ENCODE measurements around the gene TTC39A. TPM values are rescaled to one million over a fixed set of nuclear protein-coding genes. Genes with fewer than 3 reads are reported as not detected.

TTC39A gene
- total and polyA plus RNA-seq, 2 of the 13 experiments (the other 11 are each of a cell fraction or from before 2014, with no cell fraction given), result 0.33 to 1.5 TPM

DNA sequence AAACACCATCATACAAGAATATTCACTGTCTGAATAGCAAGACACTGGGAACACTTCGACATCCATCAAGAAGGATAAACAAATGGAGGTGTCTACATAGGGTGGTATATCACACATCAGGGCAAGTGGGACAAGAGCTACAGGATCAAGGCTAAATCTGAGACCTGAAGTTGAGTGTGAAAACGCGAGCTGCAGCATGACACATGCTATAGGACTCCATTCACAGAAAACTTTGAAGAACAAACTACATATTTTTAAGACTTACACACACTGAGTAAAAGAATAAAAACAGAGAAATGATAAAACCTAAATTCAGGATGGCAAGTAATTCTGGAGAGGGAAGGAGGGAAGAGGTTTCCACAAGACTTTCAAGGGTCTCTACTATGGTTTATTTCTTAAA lies 2.1 kb downstream of the TTC39A start (continued):
- TF ChIP-seq, protein P1, sequence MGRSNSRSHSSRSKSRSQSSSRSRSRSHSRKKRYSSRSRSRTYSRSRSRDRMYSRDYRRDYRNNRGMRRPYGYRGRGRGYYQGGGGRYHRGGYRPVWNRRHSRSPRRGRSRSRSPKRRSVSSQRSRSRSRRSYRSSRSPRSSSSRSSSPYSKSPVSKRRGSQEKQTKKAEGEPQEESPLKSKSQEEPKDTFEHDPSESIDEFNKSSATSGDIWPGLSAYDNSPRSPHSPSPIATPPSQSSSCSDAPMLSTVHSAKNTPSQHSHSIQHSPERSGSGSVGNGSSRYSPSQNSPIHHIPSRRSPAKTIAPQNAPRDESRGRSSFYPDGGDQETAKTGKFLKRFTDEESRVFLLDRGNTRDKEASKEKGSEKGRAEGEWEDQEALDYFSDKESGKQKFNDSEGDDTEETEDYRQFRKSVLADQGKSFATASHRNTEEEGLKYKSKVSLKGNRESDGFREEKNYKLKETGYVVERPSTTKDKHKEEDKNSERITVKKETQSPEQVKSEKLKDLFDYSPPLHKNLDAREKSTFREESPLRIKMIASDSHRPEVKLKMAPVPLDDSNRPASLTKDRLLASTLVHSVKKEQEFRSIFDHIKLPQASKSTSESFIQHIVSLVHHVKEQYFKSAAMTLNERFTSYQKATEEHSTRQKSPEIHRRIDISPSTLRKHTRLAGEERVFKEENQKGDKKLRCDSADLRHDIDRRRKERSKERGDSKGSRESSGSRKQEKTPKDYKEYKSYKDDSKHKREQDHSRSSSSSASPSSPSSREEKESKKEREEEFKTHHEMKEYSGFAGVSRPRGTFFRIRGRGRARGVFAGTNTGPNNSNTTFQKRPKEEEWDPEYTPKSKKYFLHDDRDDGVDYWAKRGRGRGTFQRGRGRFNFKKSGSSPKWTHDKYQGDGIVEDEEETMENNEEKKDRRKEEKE (IDR thresholded peaks at IDR 0.05), result no peak
- TF ChIP-seq ZNF572 (CRISPR knock-in tag; IDR thresholded peaks at IDR 0.05), result no peak
- TF ChIP-seq MYNN (CRISPR knock-in tag; IDR thresholded peaks at IDR 0.05; ENCODE audit: low read depth), result no peak
- TF ChIP-seq ZNF383 (CRISPR knock-in tag; IDR thresholded peaks at IDR 0.05; ENCODE audit: borderline replicate concordance), result no peak
- no peak for TF ChIP-seq ZNF121 (CRISPR knock-in tag; IDR thresholded peaks at IDR 0.05)
- TF ChIP-seq ZNF557 (CRISPR knock-in tag; IDR thresholded peaks at IDR 0.05), result no peak
- TF ChIP-seq RBFOX2 (IDR thresholded peaks at IDR 0.05; ENCODE audit: low read depth, low read length), result no peak
- TF ChIP-seq ZNF24 (IDR thresholded peaks at IDR 0.05), result no peak

DNA sequence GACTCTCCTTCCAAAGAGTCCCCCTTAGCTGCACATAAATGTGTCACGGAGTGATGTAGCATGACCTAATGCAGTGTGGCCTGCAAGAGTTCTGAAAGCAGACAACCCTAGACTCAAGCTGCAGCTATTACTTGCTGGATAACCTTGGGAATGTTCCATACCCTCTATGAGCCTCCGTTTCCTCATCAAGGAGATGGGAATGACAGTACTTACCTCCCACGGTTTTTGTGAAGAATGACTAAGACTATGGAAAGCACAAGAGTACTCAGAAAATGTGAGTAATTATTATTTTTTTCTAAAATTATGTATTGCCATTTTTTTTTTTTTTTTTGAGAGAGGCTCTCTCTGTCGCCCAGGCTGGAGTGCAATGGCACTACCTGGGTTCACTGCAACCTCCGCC lies 3.0 kb downstream of the TTC39A start:
- DNase-seq (ENCODE audit: low spot score) (no peak), ATAC-seq (no peak), FAIRE-seq (no peak)
- no peak overlapping the region for H3K4me2 ChIP-seq (ENCODE audit: low read depth, low read length)
- H2AFZ ChIP-seq (ENCODE audit: low read length), result no peak overlapping the region
- H3K27me3 ChIP-seq (ENCODE audit: control insufficient read depth in 1 of 2, insufficient read depth in 2 of 2, low read length in 2 of 2), result peaks cover 0 to 19% of the 10 kb centered on the region in 2 experiments; a peak in 2 of 5 replicates
- no peak overlapping the region for H3K4me3 ChIP-seq (replicated peaks in 1 of 3; ENCODE audit: insufficient read depth in 1 of 3, low read depth in 2 of 3, low read length in 3 of 3)
- no peaks in the 10 kb centered on the region for H4K20me1 ChIP-seq (ENCODE audit: insufficient read depth, low read length)
- H3K4me1 ChIP-seq (ENCODE audit: insufficient read depth, low read length), result peaks cover 25% of the 10 kb centered on the region
- H3K9ac ChIP-seq (ENCODE audit: insufficient read depth, low read depth, low read length), result no peak overlapping the region
- H3K9me3 ChIP-seq (ENCODE audit: low read length), result no peaks in the 10 kb centered on the region
- no peak overlapping the region for H3K27ac ChIP-seq (ENCODE audit: extremely low read length, insufficient read depth, low read length)
- WGBS (ENCODE audit: low lambda C conversion rate), result 58% methylated on average over 5 of the region's 5 CpGs
- in situ Hi-C loops (cut with HindIII; ENCODE audit: extremely low pct_ligation_motif_present, low pct_unique_long_range_greater_than_20kb), result no loop called here
- H3K79me2 ChIP-seq (ENCODE audit: insufficient read depth, low read length), result no peaks in the 10 kb centered on the region
- BruUV-seq (replicated peaks), result no TSS peak
- CTCF ChIA-PET (ENCODE audit: low intra/inter-chr PET ratio, low total read pairs), result no interaction called here
- intact Hi-C loops (cut with micrococcal nuclease; ENCODE audit: unreplicated experiment), result no loop called here
- POLR2A ChIA-PET, result no interaction called here
- H3K36me3 ChIP-seq (replicated peaks in 1 of 2; ENCODE audit: control insufficient read depth in 1 of 2, insufficient read depth in 2 of 2, low read length in 2 of 2), result no peaks in the 10 kb centered on the region
- TF ChIP-seq SMARCC2 (IDR thresholded peaks at IDR 0.05) (no peak), ESRRA (CRISPR knock-in tag; IDR thresholded peaks at IDR 0.05; ENCODE audit: low read depth) (no peak), GATAD2A (CRISPR knock-in tag; IDR thresholded peaks at IDR 0.05) (no peak), ZNF274 (CRISPR knock-in tag; IDR thresholded peaks at IDR 0.05) (no peak), TOPORS (CRISPR knock-in tag; IDR thresholded peaks at IDR 0.05) (no peak), HNRNPUL1 (IDR thresholded peaks at IDR 0.05; ENCODE audit: low read depth, low read length) (no peak), POLR2G (IDR thresholded peaks at IDR 0.05; ENCODE audit: low read depth, low read length) (no peak), SALL2 (CRISPR knock-in tag; IDR thresholded peaks at IDR 0.05) (no peak), ZNF225 (CRISPR knock-in tag; IDR thresholded peaks at IDR 0.05) (no peak), PRMT3 (CRISPR knock-in tag; IDR thresholded peaks at IDR 0.05; ENCODE audit: borderline replicate concordance, low read depth) (no peak), EP300 (IDR thresholded peaks at IDR 0.05; ENCODE audit: low read depth in 2 of 2, low read length in 2 of 2) (no peak), EP300 (CRISPR knock-in tag; IDR thresholded peaks at IDR 0.05; ENCODE audit: borderline replicate concordance) (no peak)
- TF ChIP-seq, protein P2, sequence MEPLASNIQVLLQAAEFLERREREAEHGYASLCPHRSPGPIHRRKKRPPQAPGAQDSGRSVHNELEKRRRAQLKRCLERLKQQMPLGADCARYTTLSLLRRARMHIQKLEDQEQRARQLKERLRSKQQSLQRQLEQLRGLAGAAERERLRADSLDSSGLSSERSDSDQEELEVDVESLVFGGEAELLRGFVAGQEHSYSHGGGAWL (CRISPR knock-in tag; IDR thresholded peaks at IDR 0.05), result no peak
- TF ChIP-seq, protein P3, sequence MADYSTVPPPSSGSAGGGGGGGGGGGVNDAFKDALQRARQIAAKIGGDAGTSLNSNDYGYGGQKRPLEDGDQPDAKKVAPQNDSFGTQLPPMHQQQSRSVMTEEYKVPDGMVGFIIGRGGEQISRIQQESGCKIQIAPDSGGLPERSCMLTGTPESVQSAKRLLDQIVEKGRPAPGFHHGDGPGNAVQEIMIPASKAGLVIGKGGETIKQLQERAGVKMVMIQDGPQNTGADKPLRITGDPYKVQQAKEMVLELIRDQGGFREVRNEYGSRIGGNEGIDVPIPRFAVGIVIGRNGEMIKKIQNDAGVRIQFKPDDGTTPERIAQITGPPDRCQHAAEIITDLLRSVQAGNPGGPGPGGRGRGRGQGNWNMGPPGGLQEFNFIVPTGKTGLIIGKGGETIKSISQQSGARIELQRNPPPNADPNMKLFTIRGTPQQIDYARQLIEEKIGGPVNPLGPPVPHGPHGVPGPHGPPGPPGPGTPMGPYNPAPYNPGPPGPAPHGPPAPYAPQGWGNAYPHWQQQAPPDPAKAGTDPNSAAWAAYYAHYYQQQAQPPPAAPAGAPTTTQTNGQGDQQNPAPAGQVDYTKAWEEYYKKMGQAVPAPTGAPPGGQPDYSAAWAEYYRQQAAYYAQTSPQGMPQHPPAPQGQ (CRISPR knock-in tag; IDR thresholded peaks at IDR 0.05; ENCODE audit: borderline replicate concordance), result no peak
